Cortex of kidney (tissue), 1 donor: ENCODE measurements around the gene EEFSEC.

Experiments
- DNase-seq: peaks from one replicate; lab custom pipeline; 2025; lab: John Stamatoyannopoulos, UW

Gene EEFSEC

GRCh38 chr3:128447561-128448013, 294.3 kb downstream of the EEFSEC start:
- no peak for DNase-seq

- no peak for DNase-seq
These were observed 295.2 kb downstream of the EEFSEC start for GRCh38 chr3:128448491-128448890.

DNA sequence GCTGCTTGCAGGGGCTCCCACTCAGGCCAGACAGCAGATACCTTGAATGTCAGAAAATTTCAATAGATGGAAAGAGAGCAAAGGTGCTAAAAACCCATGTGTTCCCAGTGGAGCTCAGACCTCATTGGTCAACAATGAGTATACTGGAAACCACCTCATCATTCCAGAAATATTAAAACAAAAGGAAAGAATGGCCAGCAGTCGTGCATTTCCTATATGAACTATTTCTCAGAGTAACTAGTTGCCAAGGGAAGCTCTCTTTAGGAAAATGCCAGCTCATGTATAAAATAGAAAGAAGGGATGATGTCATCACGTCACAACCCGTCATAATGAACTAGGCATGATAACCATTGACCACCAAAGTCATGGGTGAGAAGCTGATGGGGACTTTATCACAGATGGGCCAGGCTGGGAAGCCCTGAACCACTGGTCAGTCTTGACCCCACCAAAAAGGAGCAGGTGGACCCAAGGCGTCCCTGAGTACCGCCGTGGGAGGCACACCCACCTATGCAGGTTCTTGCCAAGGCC, 295.9 kb downstream of the EEFSEC start:
- no peak for DNase-seq

GRCh38 chr3:128452120-128452519, 298.8 kb downstream of the EEFSEC start:
- no peak for DNase-seq

DNA sequence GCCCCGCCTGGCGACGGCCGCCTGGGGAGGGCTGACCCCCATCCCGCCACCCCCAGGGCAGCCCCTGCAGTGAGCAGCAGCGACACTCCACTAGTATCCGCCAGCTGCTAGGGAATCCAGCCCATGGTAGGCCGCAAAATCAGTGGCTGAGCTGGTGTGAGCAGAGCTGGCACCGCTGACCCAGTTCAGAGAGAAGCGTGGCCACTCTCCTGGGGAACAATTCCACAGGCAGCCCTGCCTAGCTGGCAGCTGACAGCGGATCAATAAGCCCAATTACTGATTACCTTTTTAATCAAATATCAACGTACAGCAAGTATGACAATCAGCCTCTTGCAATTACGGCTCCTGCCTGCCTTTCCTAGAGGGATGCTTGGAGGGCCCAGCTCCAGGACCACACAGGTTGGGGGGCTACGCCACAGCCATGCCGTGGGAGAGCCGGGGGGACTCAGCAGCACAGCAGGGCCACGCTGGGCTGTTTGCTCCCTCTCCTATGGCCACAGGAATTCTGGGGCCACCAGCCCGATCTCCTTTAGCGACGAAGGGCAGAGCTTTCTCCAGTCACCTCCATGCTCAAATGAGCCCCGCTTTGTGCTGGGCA, 299.5 kb downstream of the EEFSEC start:
- no peak for DNase-seq

DNA sequence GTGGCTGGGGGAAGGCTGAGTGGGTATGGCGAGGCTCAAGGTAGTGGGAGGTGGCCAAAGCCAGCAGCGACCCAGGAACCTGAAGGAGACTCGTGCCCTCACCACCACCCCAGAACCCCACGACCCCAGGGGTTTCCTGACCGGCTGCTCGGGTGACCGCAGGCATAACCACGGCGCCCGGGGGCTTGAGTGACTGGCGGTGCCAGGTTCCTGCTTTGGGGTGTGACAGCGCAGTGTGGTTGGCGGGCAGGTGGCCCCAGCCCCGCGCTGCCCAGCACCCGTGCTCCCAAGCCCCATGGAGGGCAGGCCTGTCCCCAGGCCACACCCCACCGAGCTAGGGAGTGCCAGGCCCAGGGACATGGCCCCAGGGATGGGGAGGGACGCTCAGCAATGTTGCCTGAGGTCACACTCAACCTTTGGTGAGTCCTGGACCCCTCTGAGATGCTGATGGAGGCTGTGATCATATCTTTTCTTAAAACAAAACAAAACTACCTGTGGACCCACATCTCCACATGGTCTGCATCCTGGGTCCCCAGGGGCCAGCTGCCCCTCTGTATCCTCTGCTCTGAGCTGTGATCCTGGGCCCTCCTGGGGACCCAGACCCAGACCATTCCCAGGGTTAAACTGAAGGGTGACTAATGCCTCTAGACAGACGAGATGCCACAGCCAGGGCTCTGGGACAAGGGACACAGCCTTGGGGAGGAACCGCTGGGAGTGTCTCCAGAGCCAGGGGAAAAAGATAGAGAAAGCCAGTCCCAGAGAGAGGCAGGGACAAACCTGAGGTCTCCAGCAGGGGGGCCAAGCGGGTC, 300.4 kb downstream of the EEFSEC start:
- DNase-seq, result no peak

DNA sequence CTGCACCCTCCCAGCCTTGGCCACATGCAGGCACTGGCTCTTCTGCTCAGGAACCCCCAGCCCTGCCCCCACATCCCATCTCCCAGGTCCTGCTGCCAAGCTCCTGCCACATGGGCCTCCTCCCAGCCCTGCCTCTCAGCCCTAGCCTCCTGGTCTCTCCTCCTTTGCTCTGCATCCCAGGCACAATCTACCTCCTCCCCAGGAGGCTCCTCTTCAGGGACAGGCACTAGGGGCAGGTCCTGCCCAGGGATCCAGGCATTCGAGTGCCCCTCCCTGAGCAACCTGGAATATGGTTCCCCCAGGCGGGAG, 301.0 kb downstream of the EEFSEC start:
- no peak for DNase-seq

- no peak for DNase-seq
These were observed 301.8 kb downstream of the EEFSEC start for GRCh38 chr3:128455116-128455515.

GRCh38 chr3:128455786-128456748, 302.8 kb downstream of the EEFSEC start:
- no peak for DNase-seq

- no peak for DNase-seq
These were observed 303.8 kb downstream of the EEFSEC start for GRCh38 chr3:128456776-128457715.

DNA sequence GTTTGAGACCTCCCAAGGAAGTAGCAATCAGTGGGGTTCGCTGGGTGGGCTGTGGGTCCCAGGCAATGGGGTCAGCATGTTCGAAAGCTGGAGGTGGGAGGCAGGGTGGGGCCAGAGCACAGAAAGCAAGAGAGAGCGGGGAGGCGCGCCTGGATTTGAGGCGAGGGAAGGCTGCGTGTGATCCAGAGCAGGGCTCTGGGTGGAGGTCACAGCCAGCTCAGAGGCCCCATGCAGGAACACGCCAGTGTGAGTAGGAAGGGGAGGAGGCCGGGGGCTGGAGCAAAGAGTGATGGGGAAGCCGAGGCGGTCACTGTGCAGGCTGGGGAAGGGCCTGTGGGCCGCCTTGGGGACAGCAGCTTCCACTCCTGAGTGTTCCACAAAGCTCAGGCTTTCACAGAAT, 304.7 kb downstream of the EEFSEC start:
- DNase-seq, result no peak
